ENCODE measurements around the gene RFTN1.
A peak's percentile ranks its signal among the peaks of the same experiment; 100 is the strongest.

The RFTN1 gene

GRCh38 chr3:16412192-16412800 is 101.2 kb downstream of the RFTN1 start:
- H3K27me3 ChIP-seq (ENCODE audit: control insufficient read depth, low read length): no peaks in the 10 kb centered on the region
- peaks cover 37% of the 10 kb centered on the region for H3F3A ChIP-seq (ENCODE audit: control insufficient read depth, insufficient read depth)
- no peak for TF ChIP-seq EZH2phosphoT487 (IDR thresholded peaks at IDR 0.05; ENCODE audit: borderline replicate concordance, low read length)
- no peak for TF ChIP-seq CTCF (IDR thresholded peaks at IDR 0.05; ENCODE audit: low read depth, low read length, poor library complexity, severe bottlenecking)
- peaks cover 5% of the 10 kb centered on the region; the same call in 1 of the 2 replicates for H4K20me1 ChIP-seq (ENCODE audit: control insufficient read depth, insufficient read depth, low read depth, low read length)
- peak overlapping the region; percentile 63 for H3K27ac ChIP-seq (ENCODE audit: low read depth, low read length)
- H3K4me1 ChIP-seq (ENCODE audit: control insufficient read depth, low read length): peaks cover 92% of the 10 kb centered on the region
- no peaks in the 10 kb centered on the region for H3K9me3 ChIP-seq (ENCODE audit: control insufficient read depth, insufficient read depth, low read length)
- H3K4me3 ChIP-seq (ENCODE audit: low read length): peak overlapping the region; percentile 13
- H3K4me2 ChIP-seq (ENCODE audit: low read length): peak overlapping the region; percentile 31
- H3K36me3 ChIP-seq (ENCODE audit: control insufficient read depth, low read length): peaks cover 92% of the 10 kb centered on the region
- peaks cover 97% of the 10 kb centered on the region for H3K79me2 ChIP-seq (ENCODE audit: control insufficient read depth, low read length)
- H3K9me2 ChIP-seq (replicated peaks; ENCODE audit: control insufficient read depth, low read length): no peaks in the 10 kb centered on the region

- Histone ChIP-seq H3K9me2 (replicated peaks; ENCODE audit: control insufficient read depth, low read length) (no peaks in the 10 kb centered on the region), H3K4me2 (ENCODE audit: low read length) (peak overlapping the region; percentile 31; the same call in 1 of the 2 replicates), H3F3A (ENCODE audit: control insufficient read depth, insufficient read depth) (peaks cover 41% of the 10 kb centered on the region), H3K79me2 (ENCODE audit: control insufficient read depth, low read length) (peaks cover 97% of the 10 kb centered on the region), H3K4me1 (ENCODE audit: control insufficient read depth, low read length) (peaks cover 92% of the 10 kb centered on the region), H4K20me1 (ENCODE audit: control insufficient read depth, insufficient read depth, low read depth, low read length) (peaks cover 5% of the 10 kb centered on the region; the same call in 1 of the 2 replicates), H3K27ac (ENCODE audit: low read depth, low read length) (peak overlapping the region; percentile 63), H3K9me3 (ENCODE audit: control insufficient read depth, insufficient read depth, low read length) (no peaks in the 10 kb centered on the region), H3K27me3 (ENCODE audit: control insufficient read depth, low read length) (no peaks in the 10 kb centered on the region), H3K36me3 (ENCODE audit: control insufficient read depth, low read length) (peaks cover 95% of the 10 kb centered on the region), H3K4me3 (ENCODE audit: low read length) (no peak overlapping the region)
- no peak for TF ChIP-seq EZH2phosphoT487 (IDR thresholded peaks at IDR 0.05; ENCODE audit: borderline replicate concordance, low read length)
- no peak for TF ChIP-seq CTCF (IDR thresholded peaks at IDR 0.05; ENCODE audit: low read depth, low read length, poor library complexity, severe bottlenecking)
Observed at GRCh38 chr3:16411441-16411840, 102.1 kb downstream of the RFTN1 start.

- H3K4me1 ChIP-seq (ENCODE audit: control insufficient read depth, low read length): peaks cover 92% of the 10 kb centered on the region
- H3K27ac ChIP-seq (ENCODE audit: low read depth, low read length): peak overlapping the region; percentile 63
- no peak overlapping the region for H3K4me3 ChIP-seq (ENCODE audit: low read length)
- no peaks in the 10 kb centered on the region for H3K9me2 ChIP-seq (replicated peaks; ENCODE audit: control insufficient read depth, low read length)
- H3K9me3 ChIP-seq (ENCODE audit: control insufficient read depth, insufficient read depth, low read length): no peaks in the 10 kb centered on the region
- no peaks in the 10 kb centered on the region for H3K27me3 ChIP-seq (ENCODE audit: control insufficient read depth, low read length)
- no peak for TF ChIP-seq CTCF (IDR thresholded peaks at IDR 0.05; ENCODE audit: low read depth, low read length, poor library complexity, severe bottlenecking)
- no peak for TF ChIP-seq EZH2phosphoT487 (IDR thresholded peaks at IDR 0.05; ENCODE audit: borderline replicate concordance, low read length)
- peaks cover 95% of the 10 kb centered on the region for H3K36me3 ChIP-seq (ENCODE audit: control insufficient read depth, low read length)
- H3F3A ChIP-seq (ENCODE audit: control insufficient read depth, insufficient read depth): peaks cover 38% of the 10 kb centered on the region
- peaks cover 97% of the 10 kb centered on the region for H3K79me2 ChIP-seq (ENCODE audit: control insufficient read depth, low read length)
- H4K20me1 ChIP-seq (ENCODE audit: control insufficient read depth, insufficient read depth, low read depth, low read length): peaks cover 7% of the 10 kb centered on the region; the same call in 1 of the 2 replicates
- no peak overlapping the region for H3K4me2 ChIP-seq (ENCODE audit: low read length)
Observed at GRCh38 chr3:16410659-16411058, 102.8 kb downstream of the RFTN1 start.

Measured in DOHH2 (cell line).